HepG2 (cell line): Measurements from ENCODE around the gene DSC2. TPM values are rescaled to one million over a fixed set of nuclear protein-coding genes. Genes with fewer than 3 reads are reported as not detected.

Experiments used
- ATAD3A ChIP-seq: sonication (generic); formaldehyde crosslinking; IDR thresholded peaks from 2 replicates; pipeline ENCODE4 v1.4.0; 2020; ENCODE audit warnings: missing genetic modification reagents
- BHLHE40 ChIP-seq: IDR thresholded peaks from 2 replicates; pipeline ENCODE4 v1.6.1; 2011; ENCODE audit warnings: low read length, improper control_type of control experiment
- KLF15 ChIP-seq: sonication (generic); formaldehyde crosslinking; IDR thresholded peaks from 2 replicates; pipeline ENCODE4 v1.8.1; 2023; ENCODE audit warnings: borderline replicate concordance, mild to moderate bottlenecking, inconsistent platforms, missing genetic modification reagents, mixed read lengths
- MAFK ChIP-seq, 2 experiments: IDR thresholded peaks in 1 of 2; conservative IDR thresholded peaks in 1 of 2; 2 replicates each; pipeline ENCODE4 v1.6.1; 2011; ENCODE audit warnings: improper control_type of control experiment in 2 of 2, low read length in 2 of 2
- MLXIP ChIP-seq: sonication (generic); formaldehyde crosslinking; IDR thresholded peaks from 2 replicates; pipeline ENCODE4 v1.9.0; 2021; ENCODE audit warnings: missing genetic modification reagents, borderline replicate concordance
- MXD4 ChIP-seq: IDR thresholded peaks from 2 replicates; pipeline ENCODE4 v1.6.1; 2016; ENCODE audit warnings: mild to moderate bottlenecking, missing biosample characterization, missing genetic modification reagents
- PHF5A ChIP-seq: IDR thresholded peaks from one replicate; pipeline ENCODE4 v1.6.1; 2018; ENCODE audit warnings: low read depth, missing genetic modification reagents; ENCODE audit not compliant: unreplicated experiment
- PRPF4 ChIP-seq: fragments of 200-400 bp; formaldehyde crosslinking; IDR thresholded peaks from 2 replicates; pipeline ENCODE4 v1.6.1; 2016; ENCODE audit warnings: low read length, low read depth; ENCODE audit not compliant: poor library complexity, severe bottlenecking
- RELA ChIP-seq: sonication (generic); formaldehyde crosslinking; IDR thresholded peaks from 2 replicates; pipeline ENCODE4 v1.4.0; 2020; ENCODE audit warnings: missing genetic modification reagents
- SAFB2 ChIP-seq: sonication (generic); formaldehyde crosslinking; IDR thresholded peaks from 2 replicates; pipeline ENCODE4 v1.5.1; 2020; ENCODE audit warnings: missing genetic modification reagents, low read depth, mild to moderate bottlenecking, borderline replicate concordance
- THAP8 ChIP-seq: sonication (generic); formaldehyde crosslinking; IDR thresholded peaks from 2 replicates; pipeline ENCODE4 v1.5.1; 2020; ENCODE audit warnings: missing genetic modification reagents, mild to moderate bottlenecking, borderline replicate concordance
- WIZ ChIP-seq: sonication (generic); formaldehyde crosslinking; IDR thresholded peaks from 2 replicates; pipeline ENCODE4 v1.5.1; 2020; ENCODE audit warnings: mild to moderate bottlenecking, missing genetic modification reagents
- ZNF10 ChIP-seq: sonication (generic); formaldehyde crosslinking; IDR thresholded peaks from 2 replicates; pipeline ENCODE4 v1.4.0; 2020; ENCODE audit warnings: mild to moderate bottlenecking, low read depth, missing genetic modification reagents, borderline replicate concordance
- ZNF230 ChIP-seq: sonication (generic); formaldehyde crosslinking; IDR thresholded peaks from 2 replicates; pipeline ENCODE4 v1.4.0; 2020; ENCODE audit warnings: mild to moderate bottlenecking, missing genetic modification reagents
- ZNF343 ChIP-seq: sonication (generic); formaldehyde crosslinking; IDR thresholded peaks from 2 replicates; pipeline ENCODE4 v1.4.0; 2020; ENCODE audit warnings: mild to moderate bottlenecking, missing genetic modification reagents
- ZNF484 ChIP-seq: sonication (generic); formaldehyde crosslinking; IDR thresholded peaks from 2 replicates; pipeline ENCODE4 v1.5.1; 2020; ENCODE audit warnings: mild to moderate bottlenecking, low read depth, missing genetic modification reagents, borderline replicate concordance
- ZNF496 ChIP-seq: sonication (generic); formaldehyde crosslinking; IDR thresholded peaks from 2 replicates; pipeline ENCODE4 v1.8.1; 2023; ENCODE audit warnings: mild to moderate bottlenecking, moderate library complexity, missing genetic modification reagents; ENCODE audit not compliant: insufficient replicate concordance
- ZNF563 ChIP-seq: sonication (generic); formaldehyde crosslinking; IDR thresholded peaks from 2 replicates; pipeline ENCODE4 v1.8.0; 2022; ENCODE audit warnings: mild to moderate bottlenecking, moderate library complexity, missing genetic modification reagents
- ZNF577 ChIP-seq: sonication (generic); formaldehyde crosslinking; IDR thresholded peaks from 2 replicates; pipeline ENCODE4 v1.4.0; 2020; ENCODE audit warnings: mild to moderate bottlenecking, low read depth, missing genetic modification reagents, borderline replicate concordance
- ZNF790 ChIP-seq: sonication (generic); formaldehyde crosslinking; IDR thresholded peaks from 2 replicates; pipeline ENCODE4 v1.8.0; 2022; ENCODE audit warnings: missing genetic modification reagents, mild to moderate bottlenecking, borderline replicate concordance
- ZNF816 ChIP-seq: sonication (generic); formaldehyde crosslinking; IDR thresholded peaks from 2 replicates; pipeline ENCODE4 v1.8.0; 2022; ENCODE audit warnings: missing genetic modification reagents, mild to moderate bottlenecking, borderline replicate concordance
- polyA plus RNA-seq, 8 experiments: library from polyadenylated mRNA; depleted of rRNA in 3 of 8; stranded (reverse) in 7 of 8; unstranded in 1 of 8; fragments of >200 nt; fragmentation: Illumina TruSeq in 4 of 8; extraction: Trizol in 4 of 8; gene quantifications; 2 replicates each; pipeline versions ENCODE4 v1.2.1 to v1.2.3, GENCODE V29; 2011 to 2016; ENCODE audit warnings: low read depth in 4 of 8, missing spikeins in 1 of 8, mixed read lengths in 1 of 8; ENCODE audit not compliant: insufficient read depth in 1 of 8
- total RNA-seq, 5 experiments: library from RNA; depleted of rRNA; stranded (reverse); fragments of >200 nt; fragmentation: Illumina TruSeq; extraction: Trizol; gene quantifications; 2 replicates each; pipeline ENCODE4 v1.2.3, GENCODE V29; 2016; ENCODE audit warnings: low read depth in 1 of 5
- TF ChIP-seq, protein P1 (sequence below): sonication (generic); formaldehyde crosslinking; IDR thresholded peaks from 2 replicates; pipeline ENCODE4 v1.4.0; 2020; ENCODE audit warnings: low read depth, mild to moderate bottlenecking, missing genetic modification reagents
- TF ChIP-seq, protein P2 (sequence below): IDR thresholded peaks from 2 replicates; pipeline ENCODE4 v1.6.1; 2016; ENCODE audit warnings: low read depth, control low read depth

The DSC2 gene
- total and polyA plus RNA-seq, 2 of the 13 experiments (the other 11 are each of a cell fraction or from before 2014, with no cell fraction given) = 7.2 to 24.9 TPM

DNA sequence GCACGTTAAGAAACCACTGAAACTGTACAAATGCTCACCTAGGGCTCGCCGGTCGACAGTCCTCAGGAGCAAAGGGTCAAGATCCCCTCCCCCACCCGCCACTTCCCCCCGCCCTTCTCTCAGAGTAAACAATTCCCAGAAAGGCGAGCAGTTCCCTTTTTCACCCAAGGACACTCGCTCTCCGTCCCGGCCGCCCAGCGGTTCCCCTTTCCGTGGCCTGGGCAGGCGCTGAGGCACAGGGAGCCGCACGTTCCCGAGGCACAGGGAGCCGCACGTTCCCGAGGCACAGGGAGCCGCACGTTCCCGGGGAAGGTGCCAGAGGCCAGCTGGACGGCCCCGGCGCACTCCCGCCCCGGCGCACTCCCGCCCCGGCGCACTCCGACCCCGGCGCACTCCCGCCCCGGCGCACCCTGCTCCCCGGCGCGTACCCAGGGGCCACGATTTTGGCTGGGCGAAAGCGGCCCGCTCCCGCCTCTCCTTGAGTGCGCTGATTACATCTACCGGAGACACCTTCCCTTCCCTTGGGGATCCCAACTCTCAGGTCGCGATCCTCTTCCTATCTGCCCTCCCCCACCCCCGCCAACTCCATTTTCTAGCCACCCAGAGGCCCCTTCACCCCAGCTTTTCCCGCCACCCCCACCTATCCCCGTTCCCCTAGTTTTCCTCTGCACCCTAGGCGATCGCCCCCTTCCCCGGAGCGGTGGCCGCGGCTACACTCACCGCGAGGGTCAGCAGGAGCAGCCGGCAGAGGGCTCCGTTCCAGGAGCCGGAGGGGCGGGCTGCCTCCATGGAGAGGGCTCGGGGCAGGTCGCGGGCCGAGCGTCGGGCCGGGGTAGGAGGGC, 817 bp downstream of the DSC2 start (continued):
- TF ChIP-seq ZNF343 (CRISPR knock-in tag) (no peak), BHLHE40 (peak; percentile 79), SAFB2 (CRISPR knock-in tag) (0 out of 2 replicates have a peak, but pooled peaks have one; percentile 9), ATAD3A (CRISPR knock-in tag) (no peak), ZNF577 (no peak), MAFK (conservative IDR thresholded peaks at IDR 0.05 in 1 of 2, IDR thresholded peaks at IDR 0.05 in 1 of 2; ENCODE audit: low read length in 2 of 2) (no peak), MXD4 (CRISPR knock-in tag) (no peak), ZNF10 (CRISPR knock-in tag) (no peak), THAP8 (no peak), PRPF4 (no peak), ZNF484 (CRISPR knock-in tag) (no peak), ZNF790 (CRISPR knock-in tag) (no peak), WIZ (no peak), ZNF563 (CRISPR knock-in tag) (no peak), ZNF230 (CRISPR knock-in tag) (no peak), ZNF816 (CRISPR knock-in tag) (no peak), PHF5A (CRISPR knock-in tag) (no peak), MLXIP (CRISPR knock-in tag) (no peak), ZNF496 (CRISPR knock-in tag) (no peak), KLF15 (CRISPR knock-in tag) (no peak), RELA (CRISPR knock-in tag) (no peak)
- TF ChIP-seq, protein P1, sequence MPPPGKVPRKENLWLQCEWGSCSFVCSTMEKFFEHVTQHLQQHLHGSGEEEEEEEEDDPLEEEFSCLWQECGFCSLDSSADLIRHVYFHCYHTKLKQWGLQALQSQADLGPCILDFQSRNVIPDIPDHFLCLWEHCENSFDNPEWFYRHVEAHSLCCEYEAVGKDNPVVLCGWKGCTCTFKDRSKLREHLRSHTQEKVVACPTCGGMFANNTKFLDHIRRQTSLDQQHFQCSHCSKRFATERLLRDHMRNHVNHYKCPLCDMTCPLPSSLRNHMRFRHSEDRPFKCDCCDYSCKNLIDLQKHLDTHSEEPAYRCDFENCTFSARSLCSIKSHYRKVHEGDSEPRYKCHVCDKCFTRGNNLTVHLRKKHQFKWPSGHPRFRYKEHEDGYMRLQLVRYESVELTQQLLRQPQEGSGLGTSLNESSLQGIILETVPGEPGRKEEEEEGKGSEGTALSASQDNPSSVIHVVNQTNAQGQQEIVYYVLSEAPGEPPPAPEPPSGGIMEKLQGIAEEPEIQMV = no peak
- TF ChIP-seq, protein P2, sequence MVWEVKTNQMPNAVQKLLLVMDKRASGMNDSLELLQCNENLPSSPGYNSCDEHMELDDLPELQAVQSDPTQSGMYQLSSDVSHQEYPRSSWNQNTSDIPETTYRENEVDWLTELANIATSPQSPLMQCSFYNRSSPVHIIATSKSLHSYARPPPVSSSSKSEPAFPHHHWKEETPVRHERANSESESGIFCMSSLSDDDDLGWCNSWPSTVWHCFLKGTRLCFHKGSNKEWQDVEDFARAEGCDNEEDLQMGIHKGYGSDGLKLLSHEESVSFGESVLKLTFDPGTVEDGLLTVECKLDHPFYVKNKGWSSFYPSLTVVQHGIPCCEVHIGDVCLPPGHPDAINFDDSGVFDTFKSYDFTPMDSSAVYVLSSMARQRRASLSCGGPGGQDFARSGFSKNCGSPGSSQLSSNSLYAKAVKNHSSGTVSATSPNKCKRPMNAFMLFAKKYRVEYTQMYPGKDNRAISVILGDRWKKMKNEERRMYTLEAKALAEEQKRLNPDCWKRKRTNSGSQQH = 0 out of 2 replicates have a peak, but pooled peaks have one; percentile 62
